ENCODE data around the gene NUDT4B.
"Not testable (repeated sequence)": the region's sequence is repeated elsewhere in the genome, so short reads cannot be mapped to it uniquely, and the experiment has no call there.

NUDT4B gene

DNA sequence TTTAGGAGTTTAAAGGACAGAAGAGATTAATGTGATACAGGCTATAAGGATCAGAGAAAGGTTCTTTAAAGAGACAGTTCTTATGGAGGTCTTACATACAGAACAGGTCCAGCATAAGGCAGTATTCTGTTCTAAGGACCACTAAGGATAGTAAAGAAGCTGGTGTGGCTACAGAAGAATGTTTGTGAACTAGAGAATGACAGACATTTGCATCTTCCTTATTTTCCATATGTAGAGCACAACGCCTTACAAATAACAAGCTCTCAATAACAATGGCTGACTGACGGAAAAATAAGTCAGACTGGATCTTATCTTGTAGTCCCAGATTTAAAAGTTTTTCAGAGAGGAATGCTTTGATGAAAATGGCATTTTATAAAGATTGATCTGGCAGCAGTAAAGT lies 26.7 kb downstream of the NUDT4B start:
- H3K27me3 ChIP-seq (ENCODE audit: control insufficient read depth, insufficient read depth, low read length); H3K36me3 ChIP-seq (ENCODE audit: control insufficient read depth, insufficient read depth, low read length); H3K4me3 ChIP-seq (ENCODE audit: low read length); H3K4me1 ChIP-seq (ENCODE audit: control insufficient read depth, insufficient read depth, low read length); H3K9ac ChIP-seq (ENCODE audit: low read length); H3K9me3 ChIP-seq (ENCODE audit: control insufficient read depth, low read length): not testable (repeated sequence)

GRCh38 chr1:148777649-148778048 lies 29.1 kb downstream of the NUDT4B start:
- H3K9ac ChIP-seq (ENCODE audit: low read length); H3K36me3 ChIP-seq (ENCODE audit: control insufficient read depth, insufficient read depth, low read length); H3K4me3 ChIP-seq (ENCODE audit: low read length); H3K27me3 ChIP-seq (ENCODE audit: control insufficient read depth, insufficient read depth, low read length); H3K9me3 ChIP-seq (ENCODE audit: control insufficient read depth, low read length); H3K4me1 ChIP-seq (ENCODE audit: control insufficient read depth, insufficient read depth, low read length): not testable (repeated sequence)

GRCh38 chr1:148780404-148780803 lies 31.8 kb downstream of the NUDT4B start:
- H3K36me3 ChIP-seq (ENCODE audit: control insufficient read depth, insufficient read depth, low read length); H3K27me3 ChIP-seq (ENCODE audit: control insufficient read depth, insufficient read depth, low read length); H3K9me3 ChIP-seq (ENCODE audit: control insufficient read depth, low read length): not testable (repeated sequence)

DNA sequence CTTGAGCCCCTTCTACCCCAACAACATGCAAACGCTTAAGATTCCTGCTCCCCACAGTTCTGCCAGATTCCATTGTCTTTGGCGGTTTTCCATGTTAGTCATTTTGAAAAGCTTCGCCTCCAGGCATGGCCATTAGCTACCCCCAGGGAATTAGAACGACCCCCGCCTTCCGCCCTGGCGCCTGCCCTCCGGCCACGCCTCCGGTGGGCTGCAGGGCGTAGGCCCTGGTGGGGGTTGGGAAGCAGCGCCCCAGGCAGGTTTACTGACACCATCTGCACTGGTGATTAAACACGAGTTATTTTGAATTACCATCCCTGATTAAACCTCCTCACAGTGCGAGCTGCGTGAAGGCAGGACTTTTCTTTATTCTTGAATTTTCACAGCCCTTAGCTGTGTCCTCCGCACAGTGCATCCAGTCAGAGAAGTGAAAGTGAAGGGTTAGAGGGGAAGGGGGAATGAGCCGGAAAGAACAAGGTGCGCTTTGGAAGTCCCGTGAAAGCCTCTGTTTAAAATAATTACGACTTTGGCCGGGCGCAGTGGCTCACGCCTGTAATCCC lies 43.0 kb downstream of the NUDT4B start:
- not testable (repeated sequence) for H3K9ac ChIP-seq (ENCODE audit: low read length); H3K4me3 ChIP-seq (ENCODE audit: low read length); H3K4me1 ChIP-seq (ENCODE audit: control insufficient read depth, insufficient read depth, low read length); H3K27me3 ChIP-seq (ENCODE audit: control insufficient read depth, insufficient read depth, low read length); H3K9me3 ChIP-seq (ENCODE audit: control insufficient read depth, low read length); H3K36me3 ChIP-seq (ENCODE audit: control insufficient read depth, insufficient read depth, low read length)

More at GRCh38 chr1:148780404-148780803, 31.8 kb downstream of the NUDT4B start:
- not testable (repeated sequence) for H3K4me3 ChIP-seq (ENCODE audit: low read length); H3K4me1 ChIP-seq (ENCODE audit: control insufficient read depth, insufficient read depth, low read length); H3K9ac ChIP-seq (ENCODE audit: low read length)

- not testable (repeated sequence) for H3K9ac ChIP-seq (ENCODE audit: low read length); H3K4me1 ChIP-seq (ENCODE audit: control insufficient read depth, insufficient read depth, low read length); H3K27me3 ChIP-seq (ENCODE audit: control insufficient read depth, insufficient read depth, low read length); H3K36me3 ChIP-seq (ENCODE audit: control insufficient read depth, insufficient read depth, low read length); H3K9me3 ChIP-seq (ENCODE audit: control insufficient read depth, low read length); H3K4me3 ChIP-seq (ENCODE audit: low read length)
These were observed 45.3 kb downstream of the NUDT4B start for GRCh38 chr1:148793762-148794332.
